Measurements from ENCODE around the gene MYBPC2. TPM values are rescaled to one million over a fixed set of nuclear protein-coding genes. Genes with fewer than 3 reads are reported as not detected.
A peak's percentile ranks its signal among the peaks of the same experiment; 100 is the strongest.

The MYBPC2 gene
- total RNA-seq, 1 donor from 2014 or later, result not detected

DNA sequence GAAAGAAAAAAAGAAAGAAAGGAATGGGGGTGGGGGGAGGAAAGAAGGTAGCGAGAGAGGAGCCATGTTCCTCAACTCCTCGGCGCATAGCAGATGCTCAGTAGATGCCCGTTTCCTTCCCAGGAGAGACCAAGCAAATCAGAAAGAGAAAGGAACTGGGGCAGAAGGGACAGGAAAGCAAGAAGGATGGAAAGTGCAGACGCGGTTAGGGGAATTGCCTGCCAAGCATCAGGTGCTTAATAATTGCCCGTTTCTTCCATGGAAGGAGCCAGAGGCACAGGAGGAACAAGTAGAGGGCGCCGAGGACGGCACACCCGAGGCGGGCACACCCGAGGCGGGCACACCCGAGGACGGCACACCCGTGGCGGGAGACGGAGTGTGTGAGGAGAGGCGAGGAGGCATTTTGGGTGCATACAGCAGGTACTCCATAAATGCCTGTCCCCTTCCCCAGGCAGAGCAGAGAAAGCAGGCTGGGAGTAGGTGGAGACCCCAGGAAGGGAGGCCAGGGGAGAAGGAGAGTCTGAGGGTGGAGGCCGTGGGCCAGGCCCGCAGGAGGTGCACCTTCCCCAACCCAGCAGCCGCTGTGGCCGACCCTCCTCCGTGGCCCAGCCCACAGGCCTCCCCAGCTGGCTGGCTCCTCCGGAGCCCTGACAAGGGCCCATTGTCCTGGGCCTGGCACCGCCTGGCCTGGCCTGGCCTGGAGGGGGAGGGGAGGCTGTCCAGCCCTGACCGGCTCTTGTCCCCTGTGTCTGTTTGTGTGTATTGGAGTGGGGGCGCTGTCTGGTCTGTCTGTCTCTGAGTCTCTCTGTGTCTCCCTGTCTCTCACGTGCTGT lies 63.7 kb downstream of the MYBPC2 start:
- TF ChIP-seq, protein P1, sequence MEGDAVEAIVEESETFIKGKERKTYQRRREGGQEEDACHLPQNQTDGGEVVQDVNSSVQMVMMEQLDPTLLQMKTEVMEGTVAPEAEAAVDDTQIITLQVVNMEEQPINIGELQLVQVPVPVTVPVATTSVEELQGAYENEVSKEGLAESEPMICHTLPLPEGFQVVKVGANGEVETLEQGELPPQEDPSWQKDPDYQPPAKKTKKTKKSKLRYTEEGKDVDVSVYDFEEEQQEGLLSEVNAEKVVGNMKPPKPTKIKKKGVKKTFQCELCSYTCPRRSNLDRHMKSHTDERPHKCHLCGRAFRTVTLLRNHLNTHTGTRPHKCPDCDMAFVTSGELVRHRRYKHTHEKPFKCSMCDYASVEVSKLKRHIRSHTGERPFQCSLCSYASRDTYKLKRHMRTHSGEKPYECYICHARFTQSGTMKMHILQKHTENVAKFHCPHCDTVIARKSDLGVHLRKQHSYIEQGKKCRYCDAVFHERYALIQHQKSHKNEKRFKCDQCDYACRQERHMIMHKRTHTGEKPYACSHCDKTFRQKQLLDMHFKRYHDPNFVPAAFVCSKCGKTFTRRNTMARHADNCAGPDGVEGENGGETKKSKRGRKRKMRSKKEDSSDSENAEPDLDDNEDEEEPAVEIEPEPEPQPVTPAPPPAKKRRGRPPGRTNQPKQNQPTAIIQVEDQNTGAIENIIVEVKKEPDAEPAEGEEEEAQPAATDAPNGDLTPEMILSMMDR (conservative IDR thresholded peaks at IDR 0.05; ENCODE audit: low read depth, low read length), result no peak
- DNase-seq (ENCODE audit: low read depth), result no peak
- no peak overlapping the region for H3K4me3 ChIP-seq (ENCODE audit: low read depth, low read length)

DNA sequence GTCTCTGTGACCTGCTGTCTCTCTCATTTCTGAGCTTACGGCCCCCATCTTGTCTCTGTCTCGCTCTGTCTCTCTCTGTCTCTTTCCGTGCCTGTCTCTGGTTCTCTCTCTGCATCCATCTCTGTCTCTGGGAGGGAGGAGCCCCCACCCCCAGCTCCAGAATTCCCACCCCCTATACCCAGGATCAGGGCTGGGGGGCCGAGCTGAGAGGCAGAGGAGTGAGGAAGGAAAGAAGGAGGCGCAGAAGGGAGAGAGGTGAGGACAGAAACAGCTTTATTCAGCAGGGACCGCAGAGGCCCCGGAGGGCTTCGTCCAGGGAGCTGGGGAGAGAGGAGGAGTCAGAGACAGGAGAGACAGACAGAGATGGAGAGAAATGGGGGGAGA lies 64.3 kb downstream of the MYBPC2 start:
- H3K4me3 ChIP-seq (ENCODE audit: low read depth, low read length), result no peak overlapping the region
- TF ChIP-seq, protein P1 (conservative IDR thresholded peaks at IDR 0.05; ENCODE audit: low read depth, low read length), result no peak
- DNase-seq (ENCODE audit: low read depth), result no peak

DNA sequence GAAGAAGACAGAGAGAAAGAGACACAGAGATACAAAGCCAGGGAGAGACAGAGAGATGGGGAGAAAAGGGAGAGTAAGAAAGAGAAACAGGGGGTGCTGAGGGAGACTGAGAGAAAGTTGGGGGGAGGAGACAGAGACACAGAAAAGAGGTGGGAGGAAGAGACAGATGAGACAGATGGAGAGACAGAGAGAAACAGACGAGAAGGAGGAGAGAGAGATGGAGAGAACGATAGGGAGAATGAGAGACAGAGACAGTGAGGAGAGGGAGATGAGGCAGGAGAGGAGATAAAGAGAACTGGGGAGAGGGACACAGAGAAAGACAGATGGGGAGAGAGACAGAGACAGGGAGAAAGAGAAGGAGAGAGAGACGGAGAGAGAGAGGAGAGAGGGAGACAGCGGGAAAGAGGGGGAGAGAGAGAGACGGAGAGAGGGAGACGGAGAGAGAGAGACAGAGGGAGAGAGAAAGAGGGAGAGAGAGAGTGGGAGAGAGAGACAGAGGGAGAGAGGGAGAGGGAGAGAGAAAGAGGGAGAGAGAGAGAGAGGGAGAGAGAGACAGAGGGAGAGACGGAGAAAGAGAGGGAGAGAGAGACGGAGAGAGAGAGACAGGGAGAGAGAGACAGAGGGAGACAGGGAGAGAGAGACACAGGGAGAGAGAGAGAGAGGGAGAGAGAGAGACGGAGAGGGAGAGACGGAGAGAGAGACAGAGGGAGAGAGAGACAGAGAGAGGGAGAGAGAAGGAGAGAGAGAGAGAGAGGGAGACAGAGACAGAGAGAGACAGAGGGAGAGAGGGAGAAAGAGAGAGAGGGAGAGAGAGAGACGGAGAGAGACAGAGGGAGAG lies 65.7 kb downstream of the MYBPC2 start:
- H3K4me3 ChIP-seq (ENCODE audit: low read depth, low read length), result no peak overlapping the region
- DNase-seq (ENCODE audit: low read depth), result no peak
- TF ChIP-seq, protein P1 (conservative IDR thresholded peaks at IDR 0.05; ENCODE audit: low read depth, low read length), result no peak

DNA sequence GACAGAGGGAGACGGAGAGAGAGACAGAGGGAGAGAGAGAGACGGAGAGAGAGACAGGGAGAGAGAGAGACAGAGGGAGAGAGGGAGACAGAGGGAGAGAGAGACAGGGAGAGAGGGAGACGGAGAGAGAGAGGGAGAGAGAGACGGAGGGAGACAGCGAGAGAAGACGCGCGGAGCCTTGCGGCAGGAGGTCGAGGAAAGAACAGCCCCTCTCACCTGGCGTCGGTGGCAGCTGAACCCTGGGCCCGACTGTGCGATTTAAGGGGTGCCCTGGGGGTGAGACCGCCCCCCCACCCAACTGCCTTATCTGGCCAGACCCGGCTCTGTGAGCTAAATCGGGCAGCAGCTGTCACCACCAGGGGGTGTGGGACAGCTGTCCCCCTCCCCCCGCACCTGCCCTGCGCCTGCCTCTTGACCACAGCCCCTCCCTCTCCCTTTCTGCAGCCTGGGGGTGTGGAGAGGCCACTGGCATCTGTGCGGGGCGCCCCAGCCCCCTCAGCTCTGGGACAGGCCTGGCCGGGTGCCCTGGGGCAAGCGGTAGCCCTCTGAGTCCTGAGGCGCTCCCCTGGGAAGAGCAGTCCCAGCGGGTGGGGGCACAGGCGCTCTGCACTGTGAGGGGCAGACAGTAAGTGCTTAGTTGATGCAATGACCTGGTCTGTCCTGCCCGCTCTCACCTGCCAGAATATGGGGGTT lies 67.5 kb downstream of the MYBPC2 start:
- no peak overlapping the region for H3K4me3 ChIP-seq (ENCODE audit: low read depth, low read length)
- TF ChIP-seq, protein P1 (conservative IDR thresholded peaks at IDR 0.05; ENCODE audit: low read depth, low read length), result peak; percentile 19
- no peak for DNase-seq (ENCODE audit: low read depth)

DNA sequence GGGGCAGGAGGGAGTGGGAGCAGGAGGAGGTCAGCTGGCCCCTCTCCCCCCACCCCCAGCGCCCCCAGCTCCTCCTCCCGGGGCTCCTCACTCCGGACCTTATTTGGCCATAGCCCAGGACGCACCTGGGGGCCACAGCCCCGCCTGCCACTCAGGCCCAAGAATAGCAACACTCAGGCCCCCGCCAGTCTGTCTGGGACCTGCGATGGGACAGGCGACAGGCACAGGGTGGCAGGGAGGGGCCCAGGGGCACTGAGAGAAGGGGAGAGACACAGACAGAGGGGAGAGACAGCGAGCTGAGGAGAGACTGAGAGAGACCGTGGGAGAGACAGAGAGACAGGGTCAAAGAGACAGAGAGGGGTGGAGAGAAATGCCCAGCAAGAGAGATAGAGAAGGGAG lies 68.1 kb downstream of the MYBPC2 start:
- TF ChIP-seq, protein P1 (conservative IDR thresholded peaks at IDR 0.05; ENCODE audit: low read depth, low read length), result no peak
- no peak overlapping the region for H3K4me3 ChIP-seq (ENCODE audit: low read depth, low read length)
- no peak for DNase-seq (ENCODE audit: low read depth)

DNA sequence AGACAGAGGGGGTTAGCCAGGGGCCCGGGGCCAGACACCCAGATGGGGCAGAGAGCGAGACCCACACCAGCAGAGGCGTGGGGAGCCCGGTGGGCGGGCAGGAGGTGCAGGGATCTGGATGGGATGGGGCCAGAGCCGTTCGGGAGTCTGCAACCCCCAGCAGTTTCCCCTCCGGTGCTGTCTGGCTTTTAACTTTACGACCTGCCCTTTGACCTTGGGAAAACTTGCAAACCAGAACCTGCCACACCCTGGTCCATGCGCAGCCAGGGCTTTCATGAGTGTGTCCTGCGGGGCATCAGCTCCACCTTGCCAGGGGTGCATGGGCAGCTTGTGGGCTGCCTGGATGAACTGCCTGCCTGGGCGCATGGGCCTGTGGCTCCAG lies 68.5 kb downstream of the MYBPC2 start:
- DNase-seq (ENCODE audit: low read depth), result no peak
- TF ChIP-seq, protein P1 (conservative IDR thresholded peaks at IDR 0.05; ENCODE audit: low read depth, low read length), result no peak

More for the DNA sequence above, 68.5 kb downstream of the MYBPC2 start:
- H3K4me3 ChIP-seq (ENCODE audit: low read depth, low read length), result no peak overlapping the region
